ENCODE data around the gene SERP2.

The SERP2 gene

DNA sequence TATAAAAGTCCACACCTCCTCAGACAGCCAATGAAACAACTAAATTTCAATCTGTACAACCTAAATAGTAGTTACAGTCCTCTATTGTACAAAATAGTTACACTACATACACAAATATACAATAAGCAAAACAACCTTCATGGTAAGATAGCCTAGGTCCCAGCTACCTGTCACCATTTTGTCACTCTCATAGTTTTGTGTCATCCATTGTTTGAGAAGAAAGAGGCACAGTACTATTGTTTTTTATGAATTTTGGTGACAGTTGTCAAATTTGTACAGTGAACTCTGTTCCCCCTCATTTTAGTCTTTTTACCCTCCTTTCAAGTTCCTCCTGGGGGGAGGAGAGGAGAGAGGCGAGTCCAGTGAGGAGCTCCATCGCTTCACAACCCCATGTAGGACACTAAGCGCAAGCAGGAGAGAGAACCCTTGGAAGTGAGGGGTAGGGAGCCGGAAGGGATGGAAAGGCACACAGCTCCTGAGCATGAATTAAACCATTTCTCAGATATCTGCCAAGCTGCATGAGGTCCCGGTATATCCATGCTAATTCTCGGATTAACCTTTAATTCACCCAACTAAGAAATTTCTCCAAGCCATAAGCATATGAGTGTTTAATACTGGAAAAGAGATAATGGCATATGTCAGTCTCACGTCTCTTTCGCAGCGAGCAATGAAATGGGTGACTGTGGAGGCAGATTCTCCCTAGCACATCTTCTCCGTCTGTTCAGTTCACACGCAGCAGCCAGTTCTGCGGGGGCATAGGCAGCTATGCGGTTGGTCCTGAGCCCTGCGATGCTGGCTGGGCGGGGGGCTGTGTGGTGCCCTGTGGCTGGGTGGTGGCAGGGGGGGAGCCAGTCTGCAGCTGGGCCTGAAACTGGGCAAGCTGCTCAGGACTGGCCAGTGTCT is 60.5 kb downstream of the SERP2 start:
- FAIRE-seq (no peak), DNase-seq (ENCODE audit: insufficient read length, low spot score) (no peak)
- no peak for TF ChIP-seq POLR2A (IDR thresholded peaks at IDR 0.05; ENCODE audit: low read depth, low read length)

DNA sequence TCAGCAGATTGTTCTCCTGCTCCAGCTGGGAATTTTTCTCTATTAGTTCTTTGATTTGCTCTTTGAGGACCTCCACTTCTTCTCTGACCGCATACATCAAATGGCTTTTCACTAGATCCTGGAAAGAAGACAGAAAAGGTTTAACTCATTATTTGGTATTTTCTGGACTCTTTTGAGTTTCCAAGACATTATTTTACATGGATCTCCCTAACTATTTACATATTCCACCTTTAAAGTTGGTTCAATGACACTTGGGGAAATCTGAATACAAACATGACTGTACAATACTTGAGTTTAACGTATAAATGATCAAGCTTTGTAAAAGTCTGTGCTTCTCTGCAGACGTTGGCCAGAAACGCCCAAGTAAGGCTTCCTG is 61.1 kb downstream of the SERP2 start:
- DNase-seq (ENCODE audit: insufficient read length, low spot score): no peak
- no peak for TF ChIP-seq POLR2A (IDR thresholded peaks at IDR 0.05; ENCODE audit: low read depth, low read length)
- FAIRE-seq: no peak

GRCh38 chr13:44435142-44435918 is 61.7 kb downstream of the SERP2 start:
- FAIRE-seq: no peak
- peak; percentile 60 for DNase-seq (ENCODE audit: insufficient read length, low spot score)
- TF ChIP-seq POLR2A (IDR thresholded peaks at IDR 0.05; ENCODE audit: low read depth, low read length): 0 out of 2 replicates have a peak, but pooled peaks have one; percentile 22

DNA sequence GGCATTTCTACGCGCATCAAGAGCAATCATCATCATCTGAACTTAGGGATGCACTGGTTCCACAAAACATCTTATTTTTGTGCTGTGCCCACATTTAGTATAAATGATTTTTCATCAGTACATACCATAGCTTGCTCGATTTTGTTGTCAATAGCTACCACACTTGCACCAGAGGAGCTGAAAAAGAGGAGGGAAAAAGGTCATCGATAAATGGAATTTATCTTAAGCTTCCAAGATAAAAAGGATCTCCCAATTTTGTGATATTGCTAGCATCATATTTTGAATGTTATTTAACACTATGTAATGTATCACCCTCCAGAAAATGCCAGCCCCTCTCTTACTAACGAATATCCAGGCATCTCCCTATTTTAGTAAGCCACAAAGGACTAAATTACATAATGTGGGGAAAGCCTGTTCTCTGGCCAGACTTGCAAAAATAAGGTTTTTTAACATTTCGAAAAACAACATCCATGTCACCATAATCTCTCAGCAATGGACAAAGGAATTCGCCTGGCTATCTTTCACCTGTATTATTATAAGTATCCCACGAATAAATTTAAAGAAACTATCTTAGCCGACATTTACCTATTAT is 62.4 kb downstream of the SERP2 start:
- FAIRE-seq (no peak), DNase-seq (ENCODE audit: insufficient read length, low spot score) (no peak)
- TF ChIP-seq POLR2A (IDR thresholded peaks at IDR 0.05; ENCODE audit: low read depth, low read length): no peak

DNA sequence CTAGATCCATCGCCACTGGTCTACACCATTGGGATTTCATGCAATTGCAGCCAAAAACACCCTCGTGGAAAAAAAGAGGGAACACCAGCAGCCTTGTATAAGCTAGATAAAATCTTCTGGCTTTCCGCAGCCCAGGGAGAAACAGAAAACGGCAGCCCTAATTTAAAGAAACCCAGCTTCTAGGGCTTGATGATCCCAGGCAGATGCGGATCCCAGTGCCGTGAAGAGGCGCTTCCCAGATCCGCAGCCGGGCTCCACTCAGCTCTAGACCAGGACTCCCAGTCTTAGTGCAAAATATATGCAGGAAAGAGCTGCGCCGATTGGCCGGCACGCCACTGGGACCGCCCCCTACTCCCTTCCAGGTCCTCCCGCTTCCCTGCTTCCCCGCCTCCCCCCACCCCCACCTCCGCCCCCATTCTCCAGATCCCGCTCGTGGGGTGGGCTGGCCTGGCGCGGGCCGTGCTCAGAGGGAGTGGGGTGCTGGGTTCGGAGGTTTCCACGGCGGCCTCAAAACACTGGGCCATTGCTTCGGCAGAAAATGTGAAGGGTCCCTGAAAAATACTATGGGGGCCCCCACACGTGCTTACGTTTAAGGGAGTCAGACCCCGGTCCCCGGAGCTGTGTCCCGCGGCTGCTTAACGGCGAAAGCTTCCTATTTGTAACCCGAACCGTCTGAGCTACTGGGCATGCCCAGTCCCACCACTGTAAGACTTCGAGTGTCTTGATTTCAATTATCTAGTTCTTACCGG is 63.1 kb downstream of the SERP2 start:
- TF ChIP-seq POLR2A (IDR thresholded peaks at IDR 0.05; ENCODE audit: low read depth, low read length): peak; percentile 87
- DNase-seq (ENCODE audit: insufficient read length, low spot score) (peak; percentile 52), FAIRE-seq (peak; percentile 15)

GRCh38 chr13:44437356-44438233 is 64.0 kb downstream of the SERP2 start:
- TF ChIP-seq POLR2A (IDR thresholded peaks at IDR 0.05; ENCODE audit: low read depth, low read length): no peak
- DNase-seq (ENCODE audit: insufficient read length, low spot score) (no peak), FAIRE-seq (peak; percentile 70)

GRCh38 chr13:44438234-44438579 is 64.6 kb downstream of the SERP2 start:
- no peak for TF ChIP-seq POLR2A (IDR thresholded peaks at IDR 0.05; ENCODE audit: low read depth, low read length)
- FAIRE-seq (no peak), DNase-seq (ENCODE audit: insufficient read length, low spot score) (no peak)

GRCh38 chr13:44439452-44440024 is 65.9 kb downstream of the SERP2 start:
- no peak for TF ChIP-seq POLR2A (IDR thresholded peaks at IDR 0.05; ENCODE audit: low read depth, low read length)
- DNase-seq (ENCODE audit: insufficient read length, low spot score): no peak
- FAIRE-seq: no peak

DNA sequence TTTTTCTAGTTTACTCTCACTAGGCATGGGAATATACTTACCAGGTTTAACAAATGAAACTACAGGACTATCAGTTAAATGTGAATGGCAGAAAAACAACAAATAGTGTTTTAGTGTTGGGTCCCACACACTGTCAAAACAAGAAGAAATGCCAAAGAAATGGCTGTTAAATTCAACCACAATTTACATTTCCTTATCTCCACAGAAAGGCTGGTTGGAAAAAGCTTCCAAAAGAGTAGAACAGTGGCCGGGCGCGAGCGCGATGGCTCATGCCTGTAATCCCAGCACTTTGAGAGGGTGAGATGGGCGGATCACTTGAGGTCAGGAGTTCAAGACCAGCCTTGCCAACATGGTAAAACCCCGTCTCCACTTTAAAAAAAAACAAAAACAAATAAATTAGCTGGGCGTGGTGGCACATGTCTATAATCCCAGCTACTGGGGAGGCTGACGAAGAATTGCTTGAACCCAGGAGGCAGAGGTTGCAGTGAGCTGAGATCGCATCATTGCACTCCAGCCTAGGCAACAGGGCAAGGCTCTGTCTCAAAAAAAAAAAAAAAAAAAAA is 66.5 kb downstream of the SERP2 start:
- FAIRE-seq (no peak), DNase-seq (ENCODE audit: insufficient read length, low spot score) (no peak)
- no peak for TF ChIP-seq POLR2A (IDR thresholded peaks at IDR 0.05; ENCODE audit: low read depth, low read length)

Measured in H54 (cell line).